ENCODE measurements around the gene ABCB10.

ABCB10 gene

DNA sequence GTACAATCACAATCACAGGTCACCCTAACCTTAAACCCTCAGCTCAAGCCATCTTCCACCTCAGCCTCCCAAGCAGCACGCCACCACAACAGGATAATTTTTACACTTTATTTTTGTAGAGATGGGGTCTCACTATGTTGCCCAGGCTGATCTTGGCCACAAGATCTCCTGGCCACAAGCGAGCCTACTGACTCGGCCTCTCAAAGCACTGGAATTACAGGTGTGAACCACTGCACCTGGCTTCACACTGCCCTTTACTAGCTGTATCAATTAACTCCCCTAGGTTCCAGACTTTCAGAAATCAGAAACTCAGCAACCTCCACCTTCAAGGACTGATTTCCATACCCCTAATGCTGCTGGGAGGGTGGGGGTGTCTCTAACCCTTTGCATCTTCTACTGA, 87.3 kb downstream of the ABCB10 start:
- DNase-seq (ENCODE audit: low spot score): no peak

DNA sequence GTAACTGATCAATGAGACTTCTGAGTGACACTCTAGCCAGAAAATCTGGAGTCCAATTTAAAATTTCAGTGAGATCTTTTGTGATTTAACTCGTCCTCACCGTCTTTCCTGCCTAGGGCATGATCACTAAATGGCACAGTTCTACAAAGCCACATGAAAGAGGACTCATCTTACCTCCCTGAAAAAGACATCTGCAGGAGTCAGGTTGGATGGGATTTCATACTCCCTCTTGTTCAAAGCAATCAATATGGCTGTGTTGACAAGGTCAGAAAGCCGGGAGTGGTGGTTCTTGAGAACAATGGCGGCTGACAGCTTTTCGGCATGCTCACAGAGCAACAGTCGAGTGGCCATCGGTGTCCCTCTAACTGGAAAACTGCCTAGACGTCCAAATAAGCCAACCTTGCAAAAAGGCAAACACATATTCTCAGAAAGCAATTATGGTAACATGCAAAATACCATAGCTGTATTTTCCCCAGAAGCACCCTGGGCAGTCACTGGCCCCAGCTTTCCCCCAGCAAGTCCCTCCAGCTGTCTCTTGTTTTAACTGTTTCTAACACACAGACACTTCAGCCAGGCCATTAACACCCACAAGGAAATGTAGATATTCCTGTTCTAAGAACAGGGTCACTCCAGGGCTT, 88.0 kb downstream of the ABCB10 start:
- no peak for DNase-seq (ENCODE audit: low spot score)

DNA sequence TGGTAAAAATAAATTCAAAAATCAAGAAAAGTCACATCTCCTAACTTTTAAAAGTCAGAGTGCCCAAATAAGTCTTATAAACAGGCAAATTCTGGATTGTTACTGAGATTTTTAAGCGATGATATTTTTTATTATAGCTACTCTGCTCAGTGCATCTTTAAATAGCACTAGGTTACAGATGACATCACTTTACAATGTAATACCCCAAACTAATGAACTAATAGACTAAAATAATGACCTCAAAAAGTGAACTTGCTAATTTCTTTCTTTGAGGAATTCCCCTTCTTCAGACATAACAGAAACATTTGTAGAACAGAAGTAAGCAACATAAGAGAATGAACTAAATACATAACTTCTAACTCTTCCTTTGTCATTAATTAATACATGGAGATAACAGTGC, 91.6 kb downstream of the ABCB10 start:
- DNase-seq (ENCODE audit: low spot score): no peak

Data from ecto neural progenitor cell (in vitro differentiated cells).